Hematopoietic multipotent progenitor cell treated with erythropoietin and hydrocortisone succinate and interleukin-3 and kit ligand, for 17 days (in vitro differentiated cells): ENCODE results near the gene PMCH.
A peak's percentile ranks its signal among the peaks of the same experiment; 100 is the strongest.
"Not testable (repeated sequence)": the region's sequence is repeated elsewhere in the genome, so short reads cannot be mapped to it uniquely, and the experiment has no call there.

Experiments
- DNase-seq: peaks from one replicate; pipeline ENCODE4 v3.0.0-alpha.2; 2015; ENCODE audit warnings: low spot score

PMCH gene

GRCh38 chr12:102197789-102198188 lies at the start of gene PMCH:
TSS of gene PMCH (minus strand) at chr12:102197833. CDS start at chr12:102197770, 63 bp downstream.
- DNase-seq, result no peak

GRCh38 chr12:102240859-102241258 lies 43.2 kb upstream of the PMCH start:
- DNase-seq, result not testable (repeated sequence)

GRCh38 chr12:102234599-102234998 lies 37.0 kb upstream of the PMCH start:
- no peak for DNase-seq

GRCh38 chr12:102232446-102232845 lies 34.8 kb upstream of the PMCH start:
- no peak for DNase-seq

GRCh38 chr12:102232036-102232435 lies 34.4 kb upstream of the PMCH start:
- DNase-seq, result no peak

- no peak for DNase-seq
Measured at GRCh38 chr12:102227954-102228353, 30.3 kb upstream of the PMCH start.

GRCh38 chr12:102220736-102221135 lies 23.1 kb upstream of the PMCH start:
- DNase-seq, result no peak

GRCh38 chr12:102215992-102216691 lies 18.5 kb upstream of the PMCH start:
- no peak for DNase-seq

GRCh38 chr12:102204025-102204424 lies 6.4 kb upstream of the PMCH start:
- no peak for DNase-seq

- no peak for DNase-seq
Measured at GRCh38 chr12:102202556-102202955, 4.9 kb upstream of the PMCH start.

GRCh38 chr12:102201436-102202061 lies 3.9 kb upstream of the PMCH start:
- DNase-seq, result no peak

GRCh38 chr12:102195826-102196225 lies 1.8 kb downstream of the PMCH start:
- DNase-seq, result no peak

GRCh38 chr12:102182635-102183034 lies 15.0 kb downstream of the PMCH start:
- DNase-seq, result no peak

- no peak for DNase-seq
Measured at GRCh38 chr12:102174761-102175160, 22.9 kb downstream of the PMCH start.

GRCh38 chr12:102174117-102174516 lies 23.5 kb downstream of the PMCH start:
- no peak for DNase-seq

GRCh38 chr12:102172436-102172835 lies 25.2 kb downstream of the PMCH start:
- no peak for DNase-seq

- no peak for DNase-seq
Measured at GRCh38 chr12:102171951-102172350, 25.7 kb downstream of the PMCH start.

- peak; percentile 9 for DNase-seq
Measured at GRCh38 chr12:102169922-102170621, 27.6 kb downstream of the PMCH start.

- DNase-seq, result no peak
Measured at GRCh38 chr12:102167821-102168604, 29.6 kb downstream of the PMCH start.

- no peak for DNase-seq
Measured at GRCh38 chr12:102163383-102163782, 34.2 kb downstream of the PMCH start.

- not testable (repeated sequence) for DNase-seq
Measured at GRCh38 chr12:102155206-102155605, 42.4 kb downstream of the PMCH start.

- DNase-seq, result not testable (repeated sequence)
Measured at GRCh38 chr12:102147062-102147587, 50.5 kb downstream of the PMCH start.
